ENCODE measurements around the gene SDCCAG8. TPM values are rescaled to one million over a fixed set of nuclear protein-coding genes. Genes with fewer than 3 reads are reported as not detected.

SDCCAG8 gene
- total RNA-seq, 1 experiment from 2014 or later = 10.0 TPM

DNA sequence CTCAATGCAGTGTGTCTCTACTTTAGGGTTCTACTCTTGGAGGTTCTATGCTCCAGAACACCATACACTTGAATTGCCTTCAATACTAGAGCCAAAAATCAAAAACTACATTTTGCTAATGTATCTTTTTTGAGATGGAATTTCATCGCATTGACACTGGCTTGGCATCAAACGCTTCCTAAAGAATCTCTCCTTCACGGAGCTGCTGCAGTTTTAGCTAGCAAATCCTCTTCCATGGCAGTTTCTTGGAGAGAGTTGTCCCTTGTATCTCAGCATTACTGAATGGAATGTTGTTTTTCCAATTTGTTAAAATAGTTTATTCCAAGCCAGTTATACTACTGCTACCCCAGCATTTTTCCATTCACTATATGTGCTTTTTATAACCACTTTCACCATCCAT, 17.7 kb downstream of the SDCCAG8 start:
- H3K27ac ChIP-seq (ENCODE audit: insufficient read length, low read depth, low read length) = no peak overlapping the region
- H2BK12ac ChIP-seq (ENCODE audit: insufficient read length, low read depth, low read length) = no peak overlapping the region
- H3K79me2 ChIP-seq (ENCODE audit: insufficient read depth, low read length) = no peaks in the 10 kb centered on the region
- H2AK5ac ChIP-seq (ENCODE audit: insufficient read length, low read length) = no peak overlapping the region
- H3K56ac ChIP-seq (ENCODE audit: insufficient read length, low read depth, low read length) = no peak overlapping the region
- H3K23me2 ChIP-seq (ENCODE audit: insufficient read length, low read depth, low read length, poor library complexity, severe bottlenecking) = peaks cover 2% of the 10 kb centered on the region
- no peaks in the 10 kb centered on the region for H3K27me3 ChIP-seq (ENCODE audit: insufficient read depth, low read length)
- H4K8ac ChIP-seq (replicated peaks; ENCODE audit: insufficient read length, low read depth, low read length) = no peak overlapping the region
- TF ChIP-seq, protein P1, sequence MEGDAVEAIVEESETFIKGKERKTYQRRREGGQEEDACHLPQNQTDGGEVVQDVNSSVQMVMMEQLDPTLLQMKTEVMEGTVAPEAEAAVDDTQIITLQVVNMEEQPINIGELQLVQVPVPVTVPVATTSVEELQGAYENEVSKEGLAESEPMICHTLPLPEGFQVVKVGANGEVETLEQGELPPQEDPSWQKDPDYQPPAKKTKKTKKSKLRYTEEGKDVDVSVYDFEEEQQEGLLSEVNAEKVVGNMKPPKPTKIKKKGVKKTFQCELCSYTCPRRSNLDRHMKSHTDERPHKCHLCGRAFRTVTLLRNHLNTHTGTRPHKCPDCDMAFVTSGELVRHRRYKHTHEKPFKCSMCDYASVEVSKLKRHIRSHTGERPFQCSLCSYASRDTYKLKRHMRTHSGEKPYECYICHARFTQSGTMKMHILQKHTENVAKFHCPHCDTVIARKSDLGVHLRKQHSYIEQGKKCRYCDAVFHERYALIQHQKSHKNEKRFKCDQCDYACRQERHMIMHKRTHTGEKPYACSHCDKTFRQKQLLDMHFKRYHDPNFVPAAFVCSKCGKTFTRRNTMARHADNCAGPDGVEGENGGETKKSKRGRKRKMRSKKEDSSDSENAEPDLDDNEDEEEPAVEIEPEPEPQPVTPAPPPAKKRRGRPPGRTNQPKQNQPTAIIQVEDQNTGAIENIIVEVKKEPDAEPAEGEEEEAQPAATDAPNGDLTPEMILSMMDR (conservative IDR thresholded peaks at IDR 0.05) = no peak
- no peaks in the 10 kb centered on the region for H3K9me3 ChIP-seq (ENCODE audit: control insufficient read depth, low read depth, low read length)
- no peak overlapping the region for H4K91ac ChIP-seq (ENCODE audit: insufficient read length, low read depth, low read length)
- no peak overlapping the region for H3T11ph ChIP-seq (ENCODE audit: low read length)
- no peak overlapping the region for H3K18ac ChIP-seq (ENCODE audit: insufficient read length, low read depth, low read length)
- Mint-ChIP-seq H3K36me3 (ENCODE audit: insufficient read depth in 1 of 3, low read depth in 3 of 3) (peaks cover 0 to 12% (median 0%) of the 10 kb centered on the region in 3 experiments; a peak in 4 of 7 replicates), H3K27me3 (ENCODE audit: low read depth) (no peaks in the 10 kb centered on the region), H3K4me1 (peaks cover 14% of the 10 kb centered on the region in 2 experiments), H3K9me3 (0 out of 5 replicates have a peak, but pooled peaks cover 0 to 2% of the 10 kb centered on the region in 2 experiments), H3K4me3 (no peak overlapping the region), H3K27ac (no peak overlapping the region)
- no peaks in the 10 kb centered on the region for H3K79me1 ChIP-seq (ENCODE audit: insufficient read depth, low read depth, low read length, poor library complexity, severe bottlenecking)
- no peak overlapping the region for H3K4ac ChIP-seq (ENCODE audit: low read depth, low read length)
- H2BK20ac ChIP-seq (ENCODE audit: low read depth, low read length, poor library complexity, severe bottlenecking) = no peak overlapping the region
- H3K4me1 ChIP-seq (ENCODE audit: insufficient read depth, low read length) = peaks cover 2% of the 10 kb centered on the region; the same call in 1 of the 2 replicates
- no peak overlapping the region for H3K4me2 ChIP-seq (ENCODE audit: insufficient read depth, insufficient read length, low read length)
- H2AFZ ChIP-seq (ENCODE audit: low read length) = no peak overlapping the region
- no peak overlapping the region for H2BK120ac ChIP-seq (ENCODE audit: low read depth, low read length, poor library complexity, severe bottlenecking)
- no peak overlapping the region for H3K23ac ChIP-seq (ENCODE audit: insufficient read length, low read depth, low read length)
- DNase-seq = no peak
- H3K9ac ChIP-seq (ENCODE audit: extremely low read depth, insufficient read length, low read length) = no peak overlapping the region
- H3K14ac ChIP-seq (ENCODE audit: insufficient read depth, low read length) = no peak overlapping the region
- no peak overlapping the region for H2BK15ac ChIP-seq (ENCODE audit: low read depth, low read length)
- no peaks in the 10 kb centered on the region for H4K20me1 ChIP-seq (ENCODE audit: control insufficient read depth, insufficient read depth, insufficient read length)
- no peak overlapping the region for H4K5ac ChIP-seq (ENCODE audit: insufficient read length, low read depth, low read length)
- no peak overlapping the region for H2BK5ac ChIP-seq (ENCODE audit: insufficient read length, low read length)
- no CpG with 5 or more reads among the region's 3 CpGs for WGBS (ENCODE audit: extremely low coverage, insufficient read length, low lambda C conversion rate)
